Measurements from ENCODE around the gene HJV. TPM values are rescaled to one million over a fixed set of nuclear protein-coding genes. Genes with fewer than 3 reads are reported as not detected.

The HJV gene
- total and polyA plus RNA-seq, 2 donors (not counting 1 experiment from before 2014, with no cell fraction given): not detected

GRCh38 chr1:145977016-145977415 is 44.5 kb downstream of the HJV start:
- no peak overlapping the region for H3K9ac ChIP-seq (ENCODE audit: insufficient read depth, low read length)

GRCh38 chr1:145975216-145975615 is 46.3 kb downstream of the HJV start:
- TF ChIP-seq CTCF (conservative IDR thresholded peaks at IDR 0.05 in 1 of 2, IDR thresholded peaks at IDR 0.05 in 1 of 2; ENCODE audit: low read depth in 1 of 2, low read length in 2 of 2) (no peak), EZH2 (IDR thresholded peaks at IDR 0.05; ENCODE audit: low read length, missing control alignments) (no peak)
- no peak overlapping the region for H2AFZ ChIP-seq (ENCODE audit: low read length)

More at GRCh38 chr1:145977016-145977415, 44.5 kb downstream of the HJV start:
- no peak for DNase-seq (ENCODE audit: low read depth in 2 of 2)
- H4K20me1 ChIP-seq (ENCODE audit: control insufficient read depth, extremely low read depth, insufficient read depth, low read length): no peaks in the 10 kb centered on the region
- no peaks in the 10 kb centered on the region for H3K9me3 ChIP-seq (ENCODE audit: control insufficient read depth, insufficient read depth, low read depth, low read length)
- H3K36me3 ChIP-seq (ENCODE audit: control insufficient read depth, insufficient read depth, low read length): no peaks in the 10 kb centered on the region
- H3K27me3 ChIP-seq (ENCODE audit: control insufficient read depth, insufficient read depth, low read length): no peaks in the 10 kb centered on the region
- peaks cover 21% of the 10 kb centered on the region for H3K4me1 ChIP-seq (ENCODE audit: control insufficient read depth, extremely low read depth, insufficient read depth, low read length)
- TF ChIP-seq EZH2 (IDR thresholded peaks at IDR 0.05; ENCODE audit: low read length, missing control alignments): no peak
- no peak for TF ChIP-seq CTCF (conservative IDR thresholded peaks at IDR 0.05 in 1 of 2, IDR thresholded peaks at IDR 0.05 in 1 of 2; ENCODE audit: low read depth in 1 of 2, low read length in 2 of 2)
- H3K79me2 ChIP-seq (ENCODE audit: control insufficient read depth, insufficient read depth, low read length): no peaks in the 10 kb centered on the region
- no peak overlapping the region for H3K4me2 ChIP-seq (ENCODE audit: extremely low read depth, insufficient read depth, low read length)
- H3K27ac ChIP-seq (ENCODE audit: insufficient read depth, low read length): no peak overlapping the region
- no peak overlapping the region for H2AFZ ChIP-seq (ENCODE audit: low read length)
- no peak overlapping the region for H3K4me3 ChIP-seq (replicated peaks in 1 of 4; ENCODE audit: control extremely low read depth in 1 of 4, insufficient read depth in 1 of 4, low read depth in 3 of 4, low read length in 4 of 4)

GRCh38 chr1:145974721-145975120 is 46.8 kb downstream of the HJV start:
- no peak overlapping the region for H3K4me3 ChIP-seq (replicated peaks in 1 of 4; ENCODE audit: control extremely low read depth in 1 of 4, insufficient read depth in 1 of 4, low read depth in 3 of 4, low read length in 4 of 4)
- no peak overlapping the region for H3K27ac ChIP-seq (ENCODE audit: insufficient read depth, low read length)
- DNase-seq (ENCODE audit: low read depth in 2 of 2): no peak
- no peaks in the 10 kb centered on the region for H3K79me2 ChIP-seq (ENCODE audit: control insufficient read depth, insufficient read depth, low read length)
- H4K20me1 ChIP-seq (ENCODE audit: control insufficient read depth, extremely low read depth, insufficient read depth, low read length): no peaks in the 10 kb centered on the region
- TF ChIP-seq CTCF (conservative IDR thresholded peaks at IDR 0.05 in 1 of 2, IDR thresholded peaks at IDR 0.05 in 1 of 2; ENCODE audit: low read depth in 1 of 2, low read length in 2 of 2): no peak
- no peak for TF ChIP-seq EZH2 (IDR thresholded peaks at IDR 0.05; ENCODE audit: low read length, missing control alignments)
- H3K36me3 ChIP-seq (ENCODE audit: control insufficient read depth, insufficient read depth, low read length): no peaks in the 10 kb centered on the region
- H3K9ac ChIP-seq (ENCODE audit: insufficient read depth, low read length): no peak overlapping the region
- peaks cover 14% of the 10 kb centered on the region for H3K4me1 ChIP-seq (ENCODE audit: control insufficient read depth, extremely low read depth, insufficient read depth, low read length)
- no peaks in the 10 kb centered on the region for H3K27me3 ChIP-seq (ENCODE audit: control insufficient read depth, insufficient read depth, low read length)
- no peaks in the 10 kb centered on the region for H3K9me3 ChIP-seq (ENCODE audit: control insufficient read depth, insufficient read depth, low read depth, low read length)
- no peak overlapping the region for H3K4me2 ChIP-seq (ENCODE audit: extremely low read depth, insufficient read depth, low read length)
- H2AFZ ChIP-seq (ENCODE audit: low read length): no peak overlapping the region

More at GRCh38 chr1:145975216-145975615, 46.3 kb downstream of the HJV start:
- no peak overlapping the region for H3K27ac ChIP-seq (ENCODE audit: insufficient read depth, low read length)
- no peak overlapping the region for H3K9ac ChIP-seq (ENCODE audit: insufficient read depth, low read length)
- peaks cover 18% of the 10 kb centered on the region for H3K4me1 ChIP-seq (ENCODE audit: control insufficient read depth, extremely low read depth, insufficient read depth, low read length)
- H4K20me1 ChIP-seq (ENCODE audit: control insufficient read depth, extremely low read depth, insufficient read depth, low read length): no peaks in the 10 kb centered on the region
- H3K79me2 ChIP-seq (ENCODE audit: control insufficient read depth, insufficient read depth, low read length): no peaks in the 10 kb centered on the region
- no peaks in the 10 kb centered on the region for H3K9me3 ChIP-seq (ENCODE audit: control insufficient read depth, insufficient read depth, low read depth, low read length)
- H3K4me3 ChIP-seq (replicated peaks in 1 of 4; ENCODE audit: control extremely low read depth in 1 of 4, insufficient read depth in 1 of 4, low read depth in 3 of 4, low read length in 4 of 4): no peak overlapping the region
- H3K27me3 ChIP-seq (ENCODE audit: control insufficient read depth, insufficient read depth, low read length): no peaks in the 10 kb centered on the region
- H3K36me3 ChIP-seq (ENCODE audit: control insufficient read depth, insufficient read depth, low read length): no peaks in the 10 kb centered on the region
- no peak for DNase-seq (ENCODE audit: low read depth in 2 of 2)
- no peak overlapping the region for H3K4me2 ChIP-seq (ENCODE audit: extremely low read depth, insufficient read depth, low read length)
